SK-N-MC (cell line): ENCODE results near the gene ASB3.

ENCODE experiments used
- EZH2 ChIP-seq: fragments of 200-600 bp; sonication (generic); IDR thresholded peaks from one replicate; pipeline ENCODE4 v1.6.1; 2017; ENCODE audit warnings: antibody characterized with exemption
- FOXP2 ChIP-seq: optimal IDR thresholded peaks from 2 replicates; pipeline ENCODE3; 2011; ENCODE audit warnings: mild to moderate bottlenecking, moderate library complexity; ENCODE audit not compliant: insufficient read depth; ENCODE audit errors: extremely low read length, control extremely low read depth
- POLR2AphosphoS5 ChIP-seq: IDR thresholded peaks from 2 replicates; pipeline ENCODE4 v1.6.1; 2012; ENCODE audit warnings: mild to moderate bottlenecking, low read depth, low read length, borderline replicate concordance

DNA sequence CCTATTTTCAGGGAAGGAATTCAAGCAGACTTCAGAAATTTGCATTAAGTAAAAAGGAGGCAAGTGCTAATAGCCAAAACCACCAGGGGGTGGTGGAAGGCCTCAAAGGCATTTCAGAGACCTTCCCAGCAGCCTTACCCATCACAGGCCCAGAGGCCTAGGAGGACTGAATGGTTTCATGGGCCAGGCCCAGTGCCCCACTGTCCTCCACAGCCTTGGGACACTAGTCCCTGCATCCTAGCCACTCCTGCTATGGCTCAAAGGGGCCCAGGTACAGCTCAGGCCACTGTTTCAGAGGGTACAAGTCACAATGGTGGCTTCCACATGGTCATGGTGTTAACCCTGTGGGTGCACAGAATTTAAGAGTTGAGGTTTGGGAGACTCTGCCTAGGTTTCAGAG is 77.8 kb downstream of the ASB3 start:
- TF ChIP-seq POLR2AphosphoS5: no peak
- no peak for TF ChIP-seq EZH2
- TF ChIP-seq FOXP2: no peak
